GM20000 (cell line): ENCODE measurements around the gene TMEM17.

Source experiments
- DNase-seq: peaks from one replicate; pipeline ENCODE4 v3.0.0; 2012; ENCODE audit warnings: low spot score
- TF ChIP-seq, protein P1 (sequence below): IDR thresholded peaks from 2 replicates; pipeline ENCODE4 v1.5.1; 2012; ENCODE audit warnings: mild to moderate bottlenecking, control low read depth; ENCODE audit errors: extremely low read depth, missing control alignments

The TMEM17 gene

DNA sequence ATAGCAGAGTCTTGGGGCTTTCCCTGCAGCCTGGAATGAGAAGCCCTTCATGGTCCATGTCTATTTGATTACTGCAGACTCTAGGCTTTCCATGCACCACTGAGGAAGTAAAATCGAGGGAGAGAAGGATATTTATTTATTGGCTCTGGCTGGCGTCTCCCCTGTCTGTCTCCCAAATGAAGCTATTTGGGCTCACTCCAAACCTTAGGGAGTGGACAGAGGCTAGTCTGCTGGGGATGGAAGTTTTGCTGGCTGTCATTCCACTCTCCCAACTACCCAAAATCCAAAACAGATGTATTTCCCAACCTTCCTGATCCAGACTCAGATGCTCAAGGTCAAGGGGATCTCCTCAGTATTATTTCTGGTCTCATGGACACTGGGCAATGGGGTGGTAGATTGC, 33.7 kb downstream of the TMEM17 start:
- DNase-seq: no peak
- TF ChIP-seq, protein P1, sequence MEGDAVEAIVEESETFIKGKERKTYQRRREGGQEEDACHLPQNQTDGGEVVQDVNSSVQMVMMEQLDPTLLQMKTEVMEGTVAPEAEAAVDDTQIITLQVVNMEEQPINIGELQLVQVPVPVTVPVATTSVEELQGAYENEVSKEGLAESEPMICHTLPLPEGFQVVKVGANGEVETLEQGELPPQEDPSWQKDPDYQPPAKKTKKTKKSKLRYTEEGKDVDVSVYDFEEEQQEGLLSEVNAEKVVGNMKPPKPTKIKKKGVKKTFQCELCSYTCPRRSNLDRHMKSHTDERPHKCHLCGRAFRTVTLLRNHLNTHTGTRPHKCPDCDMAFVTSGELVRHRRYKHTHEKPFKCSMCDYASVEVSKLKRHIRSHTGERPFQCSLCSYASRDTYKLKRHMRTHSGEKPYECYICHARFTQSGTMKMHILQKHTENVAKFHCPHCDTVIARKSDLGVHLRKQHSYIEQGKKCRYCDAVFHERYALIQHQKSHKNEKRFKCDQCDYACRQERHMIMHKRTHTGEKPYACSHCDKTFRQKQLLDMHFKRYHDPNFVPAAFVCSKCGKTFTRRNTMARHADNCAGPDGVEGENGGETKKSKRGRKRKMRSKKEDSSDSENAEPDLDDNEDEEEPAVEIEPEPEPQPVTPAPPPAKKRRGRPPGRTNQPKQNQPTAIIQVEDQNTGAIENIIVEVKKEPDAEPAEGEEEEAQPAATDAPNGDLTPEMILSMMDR: no peak

DNA sequence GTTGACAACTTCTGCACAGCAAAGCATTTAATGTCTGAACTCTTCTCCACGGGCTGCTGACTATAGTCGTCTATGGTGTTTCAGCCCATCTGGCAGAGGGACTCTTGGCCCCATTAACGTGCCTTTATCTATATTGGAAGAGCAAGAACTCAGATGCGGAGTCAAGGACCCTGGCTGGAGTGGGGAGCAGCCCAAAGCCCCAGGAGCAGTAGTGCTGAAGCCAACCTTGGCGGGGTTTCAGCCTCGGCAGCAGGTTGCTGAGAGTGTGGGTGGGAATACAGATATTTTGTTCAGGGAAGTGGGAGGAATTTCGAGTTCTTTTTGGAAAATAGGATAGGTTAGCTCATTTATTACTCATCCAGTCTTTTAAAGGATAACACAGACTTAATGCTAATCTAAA, 34.2 kb downstream of the TMEM17 start:
- DNase-seq: no peak
- TF ChIP-seq, protein P1: no peak

DNA sequence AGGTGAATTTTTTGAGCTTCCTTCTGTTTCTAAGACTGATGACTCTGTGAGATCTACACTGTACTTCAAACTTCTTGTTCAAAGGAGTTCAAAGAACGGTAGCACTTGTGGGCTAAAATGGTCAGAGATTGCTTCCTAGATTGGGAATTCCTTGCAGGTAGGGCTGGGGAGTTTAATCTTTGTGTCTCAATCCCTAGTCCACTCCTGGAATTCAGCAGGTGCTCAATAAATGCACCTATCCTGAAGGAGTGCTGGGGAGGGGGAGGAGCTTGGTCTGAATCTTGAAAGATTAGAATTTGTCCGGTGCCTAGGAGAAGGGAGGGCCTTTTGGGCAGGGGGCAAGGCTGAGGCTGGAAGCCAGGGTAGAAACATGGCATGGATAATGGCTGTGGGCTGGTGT, 34.6 kb downstream of the TMEM17 start:
- no peak for DNase-seq

GRCh38 chr2:62469548-62469947, 36.4 kb downstream of the TMEM17 start:
- TF ChIP-seq, protein P1: no peak
- DNase-seq: no peak

More for the DNA sequence above, 34.6 kb downstream of the TMEM17 start:
- TF ChIP-seq, protein P1: no peak

GRCh38 chr2:62469114-62469513, 36.9 kb downstream of the TMEM17 start:
- TF ChIP-seq, protein P1: no peak
- no peak for DNase-seq

DNA sequence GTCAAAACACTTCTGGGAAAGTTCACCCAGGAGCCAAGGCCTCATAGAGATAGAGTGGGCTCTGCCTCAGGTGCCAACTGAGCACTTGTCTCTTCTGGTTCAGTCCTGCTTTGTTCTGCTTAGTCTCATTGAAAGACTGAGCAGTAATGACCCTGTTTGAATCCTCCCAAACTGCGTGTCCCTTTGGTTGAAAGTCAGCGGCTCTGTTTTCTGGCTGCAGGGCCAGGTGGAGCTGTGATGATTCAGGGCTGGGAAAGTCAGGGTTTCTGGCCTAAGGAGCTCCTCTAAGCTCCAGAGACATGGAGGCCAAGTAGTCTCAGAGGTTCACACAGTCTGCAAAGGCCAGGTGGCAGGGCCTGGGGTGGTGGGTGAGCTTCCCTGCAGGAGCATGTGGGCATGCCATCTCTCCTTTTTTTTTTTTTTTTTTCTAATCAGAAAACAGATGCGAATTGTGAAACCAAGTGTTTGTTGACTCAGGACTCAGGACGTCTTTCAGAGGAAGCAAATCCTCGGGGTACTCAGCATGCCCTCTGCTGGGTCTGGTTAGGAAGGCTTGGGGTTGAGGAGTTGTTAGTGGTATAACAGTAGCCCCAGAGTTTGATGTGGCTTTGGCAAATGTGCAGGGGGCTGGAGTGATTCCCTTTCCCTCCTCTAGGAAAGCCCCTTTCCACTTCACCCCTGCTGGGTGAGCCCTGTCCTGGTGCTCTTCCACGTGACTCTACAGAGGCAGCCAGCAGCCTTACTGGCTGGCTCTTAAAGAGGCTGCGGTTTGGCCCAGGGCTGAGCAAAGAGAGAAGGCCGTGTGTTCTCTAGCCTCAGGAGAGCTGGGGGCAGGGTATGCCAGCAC, 38.3 kb downstream of the TMEM17 start:
- no peak for DNase-seq

GRCh38 chr2:62467100-62467474, 38.9 kb downstream of the TMEM17 start:
- TF ChIP-seq, protein P1: no peak

More for the DNA sequence above, 38.3 kb downstream of the TMEM17 start:
- TF ChIP-seq, protein P1: no peak

More at GRCh38 chr2:62467100-62467474, 38.9 kb downstream of the TMEM17 start:
- peak; percentile 20 for DNase-seq
